GM12864 (cell line): ENCODE measurements around the gene DNAJB9.

Source experiments
- DNase-seq: peaks from one replicate; pipeline ENCODE4 v3.0.0-alpha.2; 2011; ENCODE audit warnings: low read depth
- H3K4me3 ChIP-seq: 2 replicates; pipeline ENCODE4 v1.5.1; 2011; ENCODE audit warnings: mild to moderate bottlenecking, low read depth, low read length, control low read depth
- CTCF ChIP-seq: IDR thresholded peaks from 2 replicates; pipeline ENCODE4 v1.5.1; 2011; ENCODE audit warnings: low read depth, mild to moderate bottlenecking, moderate library complexity, low read length, control low read depth, inconsistent platforms; ENCODE audit errors: missing control alignments

Gene DNAJB9

GRCh38 chr7:108581655-108582491, 12.2 kb downstream of the DNAJB9 start:
- H3K4me3 ChIP-seq, result no peak overlapping the region
- TF ChIP-seq CTCF, result no peak
- no peak for DNase-seq

GRCh38 chr7:108584211-108584610, 14.5 kb downstream of the DNAJB9 start:
- no peak overlapping the region for H3K4me3 ChIP-seq

GRCh38 chr7:108585843-108586242, 16.2 kb downstream of the DNAJB9 start:
- no peak for TF ChIP-seq CTCF
- DNase-seq, result no peak
- H3K4me3 ChIP-seq, result no peak overlapping the region

More at GRCh38 chr7:108584211-108584610, 14.5 kb downstream of the DNAJB9 start:
- no peak for DNase-seq
- TF ChIP-seq CTCF, result no peak

- no peak for TF ChIP-seq CTCF
- H3K4me3 ChIP-seq, result no peak overlapping the region
- no peak for DNase-seq
Observed at GRCh38 chr7:108586274-108586710, 16.6 kb downstream of the DNAJB9 start.

- H3K4me3 ChIP-seq, result no peak overlapping the region
- no peak for TF ChIP-seq CTCF
- DNase-seq, result no peak
Observed at GRCh38 chr7:108589199-108589598, 19.5 kb downstream of the DNAJB9 start.

GRCh38 chr7:108589874-108590273, 20.2 kb downstream of the DNAJB9 start:
- TF ChIP-seq CTCF, result no peak
- DNase-seq, result no peak
- no peak overlapping the region for H3K4me3 ChIP-seq

GRCh38 chr7:108590606-108591005, 20.9 kb downstream of the DNAJB9 start:
- TF ChIP-seq CTCF, result no peak
- H3K4me3 ChIP-seq, result no peak overlapping the region
- DNase-seq, result no peak
